ENCODE data around the gene TFE3. TPM values are rescaled to one million over a fixed set of nuclear protein-coding genes. Genes with fewer than 3 reads are reported as not detected.
A peak's percentile ranks its signal among the peaks of the same experiment; 100 is the strongest.

Gene TFE3
- total RNA-seq, 2 donors from 2014 or later, result 24.9 to 71.9 TPM

DNA sequence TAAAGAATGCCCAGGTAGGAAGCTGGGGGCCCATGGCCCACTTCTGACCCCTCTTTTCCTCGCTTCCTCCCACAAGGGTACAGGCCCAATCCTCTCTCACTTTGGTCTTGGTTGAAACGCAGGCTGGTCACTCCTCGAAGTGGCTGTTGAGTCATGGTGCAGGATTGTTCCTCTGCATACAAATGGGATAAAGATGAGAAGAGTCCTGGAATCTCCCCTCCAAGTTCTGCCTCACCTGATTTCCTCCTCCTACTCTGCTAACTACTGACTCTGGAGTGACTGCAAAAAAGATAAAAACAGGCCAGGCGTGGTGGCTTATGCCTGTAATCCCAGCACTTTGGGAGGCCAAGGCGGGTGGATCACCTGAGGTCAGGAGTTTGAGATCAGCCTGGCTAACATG lies 34.8 kb upstream of the TFE3 start:
- WGBS, 2 donors, result 93% methylated on average over 5 of the region's 5 CpGs; no CpG with 5 or more reads in 1 of the 2 donors
- no peaks in the 10 kb centered on the region for H3K27me3 ChIP-seq
- intact Hi-C loops (cut with DNase I), result no loop called here
- no peak for ATAC-seq
- H3K27ac ChIP-seq, result no peak overlapping the region
- H3K4me3 ChIP-seq, result no peak overlapping the region
- H3K9me3 ChIP-seq, result no peaks in the 10 kb centered on the region
- no peak for DNase-seq
- TF ChIP-seq, protein P1, sequence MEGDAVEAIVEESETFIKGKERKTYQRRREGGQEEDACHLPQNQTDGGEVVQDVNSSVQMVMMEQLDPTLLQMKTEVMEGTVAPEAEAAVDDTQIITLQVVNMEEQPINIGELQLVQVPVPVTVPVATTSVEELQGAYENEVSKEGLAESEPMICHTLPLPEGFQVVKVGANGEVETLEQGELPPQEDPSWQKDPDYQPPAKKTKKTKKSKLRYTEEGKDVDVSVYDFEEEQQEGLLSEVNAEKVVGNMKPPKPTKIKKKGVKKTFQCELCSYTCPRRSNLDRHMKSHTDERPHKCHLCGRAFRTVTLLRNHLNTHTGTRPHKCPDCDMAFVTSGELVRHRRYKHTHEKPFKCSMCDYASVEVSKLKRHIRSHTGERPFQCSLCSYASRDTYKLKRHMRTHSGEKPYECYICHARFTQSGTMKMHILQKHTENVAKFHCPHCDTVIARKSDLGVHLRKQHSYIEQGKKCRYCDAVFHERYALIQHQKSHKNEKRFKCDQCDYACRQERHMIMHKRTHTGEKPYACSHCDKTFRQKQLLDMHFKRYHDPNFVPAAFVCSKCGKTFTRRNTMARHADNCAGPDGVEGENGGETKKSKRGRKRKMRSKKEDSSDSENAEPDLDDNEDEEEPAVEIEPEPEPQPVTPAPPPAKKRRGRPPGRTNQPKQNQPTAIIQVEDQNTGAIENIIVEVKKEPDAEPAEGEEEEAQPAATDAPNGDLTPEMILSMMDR (IDR thresholded peaks at IDR 0.05), result no peak
- no peak for TF ChIP-seq POLR2A (IDR thresholded peaks at IDR 0.05)
- H3K36me3 ChIP-seq (replicated peaks in 1 of 2; ENCODE audit: insufficient read depth in 1 of 2, low read depth in 2 of 2), result peaks cover 0 to 1% of the 10 kb centered on the region in 2 donors
- peaks cover 15% of the 10 kb centered on the region for H3K4me1 ChIP-seq

DNA sequence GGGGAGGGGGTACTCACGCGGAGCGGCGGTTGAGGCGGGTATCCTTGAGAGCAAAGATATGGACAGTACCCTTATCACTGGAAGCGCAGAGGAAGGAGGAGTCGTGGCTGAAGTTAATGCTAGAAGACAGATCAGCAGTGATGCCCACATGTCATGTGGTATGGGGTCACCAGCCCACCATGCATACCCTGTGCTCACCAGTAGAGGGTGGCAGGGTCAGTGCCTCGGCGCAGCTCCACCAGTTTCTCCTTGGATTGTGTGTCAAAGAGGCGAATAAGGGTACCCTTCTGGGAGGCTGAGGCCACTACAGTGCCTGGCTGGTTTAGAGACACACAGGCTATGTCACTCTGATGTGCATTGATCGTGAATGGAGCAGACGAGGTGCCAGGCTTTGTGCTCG lies 32.2 kb upstream of the TFE3 start:
- H3K27me3 ChIP-seq, result no peaks in the 10 kb centered on the region
- H3K36me3 ChIP-seq (replicated peaks in 1 of 2; ENCODE audit: insufficient read depth in 1 of 2, low read depth in 2 of 2), result peaks cover 0 to 1% of the 10 kb centered on the region in 2 donors
- ATAC-seq (no peak), DNase-seq (no peak)
- no peak overlapping the region for H3K4me3 ChIP-seq
- H3K9me3 ChIP-seq, result no peaks in the 10 kb centered on the region
- intact Hi-C loops (cut with DNase I), result no loop called here
- peaks cover 18% of the 10 kb centered on the region for H3K4me1 ChIP-seq
- WGBS, 2 donors, result 88 to 92% methylated on average over 9 to 12 of the region's 13 CpGs
- TF ChIP-seq, protein P1 (IDR thresholded peaks at IDR 0.05), result no peak
- no peak for TF ChIP-seq POLR2A (IDR thresholded peaks at IDR 0.05)
- H3K27ac ChIP-seq, result no peak overlapping the region

DNA sequence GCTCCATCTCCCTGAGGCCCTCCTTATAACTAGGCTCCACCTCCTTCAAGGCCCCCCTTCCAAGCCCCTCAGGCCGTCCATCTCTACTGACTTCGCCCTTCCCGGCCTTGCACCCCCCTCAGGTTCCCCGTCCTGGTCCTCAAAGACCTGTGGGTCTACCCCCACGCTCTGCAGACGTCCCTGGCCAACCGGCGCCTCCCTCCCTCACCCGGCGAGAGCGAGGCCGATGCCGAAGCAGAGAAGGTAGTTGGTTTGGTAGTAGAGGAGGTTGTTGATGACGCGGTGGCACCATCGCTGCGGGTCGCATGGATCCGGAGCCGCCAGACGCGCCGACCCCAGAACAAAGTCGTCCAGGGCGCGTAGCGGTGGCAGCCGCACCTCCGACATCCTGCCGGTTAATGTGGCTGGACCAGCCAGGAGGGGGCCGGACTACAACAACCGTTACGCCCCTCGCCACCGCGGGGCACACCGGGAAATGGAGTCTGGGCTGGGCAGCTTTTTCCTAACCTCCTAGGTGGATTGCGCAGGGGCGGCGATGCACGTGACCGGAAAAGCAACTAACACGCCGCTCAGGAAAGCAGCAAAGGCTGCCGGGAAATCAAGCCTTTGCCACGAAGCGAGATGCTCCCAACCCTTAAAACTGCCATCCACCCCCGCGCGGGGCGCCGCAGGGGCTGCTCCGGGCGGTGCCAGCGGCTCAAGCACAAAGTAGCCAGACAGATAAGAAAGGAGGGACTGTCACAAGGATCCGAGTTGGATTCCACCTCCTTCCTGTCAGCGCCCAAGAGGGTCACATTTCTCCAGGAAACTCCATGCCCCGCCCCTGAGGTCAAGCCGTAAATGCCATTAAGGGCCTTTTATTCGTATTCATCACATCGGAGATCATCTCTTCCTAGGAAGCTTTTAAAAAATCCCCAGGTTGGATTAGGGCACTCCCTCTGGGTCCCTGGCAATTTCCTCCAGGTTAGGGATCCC lies 30.7 kb upstream of the TFE3 start, which contains the start of gene PRAF2:
TSS of gene PRAF2 (minus strand) at position 402 of the 975 bp plus-strand sequence. CDS start at position 387, 15 bp downstream.
- Histone ChIP-seq H3K36me3 (replicated peaks in 1 of 2; ENCODE audit: insufficient read depth in 1 of 2, low read depth in 2 of 2) (peaks cover 0 to 1% of the 10 kb centered on the region in 2 donors), H3K27me3 (no peaks in the 10 kb centered on the region), H3K27ac (peak within 1 kb of the TSS in 3 of 4 donors; percentile 5 to 68 (median 62)), H3K4me1 (peaks cover 15% of the 10 kb centered on the region), H3K4me3 (no peak within 1 kb of the TSS), H3K9me3 (no peaks in the 10 kb centered on the region)
- intact Hi-C loops (cut with DNase I), result no loop called here
- peak in 2 of 3 donors; percentile 48 to 58 for TF ChIP-seq POLR2A (IDR thresholded peaks at IDR 0.05)
- TF ChIP-seq, protein P1 (IDR thresholded peaks at IDR 0.05), result peak in 2 of 7 experiments; percentile 17 to 25
- DNase-seq (peak; percentile 88 to 93 (median 92)), ATAC-seq (peak; percentile 95)
- 4 to 11% methylated on average over 17 to 45 of the region's 61 CpGs for WGBS, 2 donors

DNA sequence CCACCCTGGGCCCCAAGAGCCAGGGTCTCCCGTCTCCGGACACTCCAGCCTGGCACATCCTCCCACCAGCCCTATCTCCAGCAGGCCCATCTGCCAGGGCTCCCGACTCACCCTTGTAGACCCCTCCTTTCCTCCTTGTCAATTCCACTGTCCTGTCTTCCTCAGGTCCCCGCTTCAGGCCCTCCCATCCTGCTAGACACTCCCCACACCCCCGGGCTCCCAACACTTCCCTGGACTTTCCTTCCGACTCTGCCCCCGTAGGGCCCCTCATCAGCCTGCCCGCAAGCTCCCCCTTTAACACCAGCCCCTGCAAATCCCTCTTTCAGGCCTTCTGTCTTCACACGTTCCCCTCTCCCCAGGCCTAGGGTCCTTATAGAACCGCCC lies 29.5 kb upstream of the TFE3 start:
- no peaks in the 10 kb centered on the region for H3K9me3 ChIP-seq
- no peak overlapping the region for H3K4me3 ChIP-seq
- 57 to 60% methylated on average over 6 to 7 of the region's 10 CpGs for WGBS, 2 donors
- H3K36me3 ChIP-seq (replicated peaks in 1 of 2; ENCODE audit: insufficient read depth in 1 of 2, low read depth in 2 of 2), result peaks cover 0 to 1% of the 10 kb centered on the region in 2 donors
- ATAC-seq (no peak), DNase-seq (no peak)
- H3K4me1 ChIP-seq, result peaks cover 8% of the 10 kb centered on the region
- TF ChIP-seq, protein P1 (IDR thresholded peaks at IDR 0.05), result no peak
- no peak for TF ChIP-seq POLR2A (IDR thresholded peaks at IDR 0.05)
- H3K27ac ChIP-seq, result no peak overlapping the region
- H3K27me3 ChIP-seq, result no peaks in the 10 kb centered on the region
- intact Hi-C loops (cut with DNase I), result no loop called here

Data from body of pancreas (tissue), 4 donors.